Urothelium cell line (cell line): Measurements from ENCODE around the gene HSF2BP.
"Not testable (repeated sequence)": the region's sequence is repeated elsewhere in the genome, so short reads cannot be mapped to it uniquely, and the experiment has no call there.

Source experiments
- DNase-seq: peaks from one replicate; pipeline ENCODE4 v3.0.0; 2011; ENCODE audit warnings: low spot score, mixed read lengths
- FAIRE-seq: peaks from 2 replicates; lab custom pipeline; 2011; peaks lifted over from hg19 to GRCh38; lab: Jason Lieb, UNC

Gene HSF2BP

GRCh38 chr21:43623588-43623987 lies 35.7 kb downstream of the HSF2BP start:
- FAIRE-seq (no peak), DNase-seq (no peak)

DNA sequence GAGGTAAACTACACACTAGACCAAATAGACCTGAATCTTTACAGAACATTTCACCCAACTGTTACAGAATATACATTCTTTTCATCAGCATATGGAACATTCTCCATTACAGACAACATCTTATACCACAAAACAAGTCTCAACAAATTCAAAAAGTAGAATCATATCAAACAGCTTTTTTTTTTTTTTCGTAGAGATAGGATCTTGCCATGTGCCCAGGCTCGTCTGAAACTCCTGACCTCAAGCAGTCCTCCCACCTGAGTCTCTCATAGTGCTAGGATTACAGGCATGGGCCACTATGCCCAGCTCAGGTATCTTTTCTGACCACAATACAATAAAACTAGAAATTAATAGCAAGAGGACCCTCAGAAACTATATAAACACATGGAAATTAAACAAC lies 36.5 kb downstream of the HSF2BP start:
- no peak for DNase-seq
- no peak for FAIRE-seq

GRCh38 chr21:43619856-43620255 lies 39.4 kb downstream of the HSF2BP start:
- FAIRE-seq (no peak), DNase-seq (no peak)

GRCh38 chr21:43619344-43619743 lies 39.9 kb downstream of the HSF2BP start:
- FAIRE-seq (no peak), DNase-seq (no peak)

DNA sequence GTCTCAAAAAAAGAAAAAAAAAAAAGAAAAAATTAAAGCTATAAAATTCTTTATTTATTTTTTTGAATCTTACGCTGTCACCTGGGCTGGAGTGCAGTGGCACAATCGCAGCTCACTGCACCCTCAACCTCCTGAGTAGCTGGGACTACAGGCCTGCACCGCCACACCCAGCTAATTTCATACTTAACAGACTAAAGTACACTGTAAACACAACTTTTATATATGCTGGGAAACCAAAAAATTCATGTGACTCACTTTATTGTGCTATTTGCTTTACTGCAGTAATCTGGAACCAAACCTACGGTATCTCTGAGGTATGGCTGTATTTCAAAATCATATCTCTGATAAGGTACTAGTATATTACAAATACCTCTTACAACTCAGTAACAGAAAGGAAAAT lies 40.3 kb downstream of the HSF2BP start:
- FAIRE-seq, result no peak
- DNase-seq, result no peak

- not testable (repeated sequence) for FAIRE-seq, DNase-seq
Measured at GRCh38 chr21:43616861-43617260, 42.4 kb downstream of the HSF2BP start.

GRCh38 chr21:43614839-43615238 lies 44.4 kb downstream of the HSF2BP start:
- FAIRE-seq (no peak), DNase-seq (no peak)

GRCh38 chr21:43613755-43614638 lies 45.3 kb downstream of the HSF2BP start:
- no peak for FAIRE-seq
- DNase-seq, result no peak

- DNase-seq, result peak; percentile 52
- FAIRE-seq, result no peak
Measured at GRCh38 chr21:43611598-43612369, 47.5 kb downstream of the HSF2BP start.

DNA sequence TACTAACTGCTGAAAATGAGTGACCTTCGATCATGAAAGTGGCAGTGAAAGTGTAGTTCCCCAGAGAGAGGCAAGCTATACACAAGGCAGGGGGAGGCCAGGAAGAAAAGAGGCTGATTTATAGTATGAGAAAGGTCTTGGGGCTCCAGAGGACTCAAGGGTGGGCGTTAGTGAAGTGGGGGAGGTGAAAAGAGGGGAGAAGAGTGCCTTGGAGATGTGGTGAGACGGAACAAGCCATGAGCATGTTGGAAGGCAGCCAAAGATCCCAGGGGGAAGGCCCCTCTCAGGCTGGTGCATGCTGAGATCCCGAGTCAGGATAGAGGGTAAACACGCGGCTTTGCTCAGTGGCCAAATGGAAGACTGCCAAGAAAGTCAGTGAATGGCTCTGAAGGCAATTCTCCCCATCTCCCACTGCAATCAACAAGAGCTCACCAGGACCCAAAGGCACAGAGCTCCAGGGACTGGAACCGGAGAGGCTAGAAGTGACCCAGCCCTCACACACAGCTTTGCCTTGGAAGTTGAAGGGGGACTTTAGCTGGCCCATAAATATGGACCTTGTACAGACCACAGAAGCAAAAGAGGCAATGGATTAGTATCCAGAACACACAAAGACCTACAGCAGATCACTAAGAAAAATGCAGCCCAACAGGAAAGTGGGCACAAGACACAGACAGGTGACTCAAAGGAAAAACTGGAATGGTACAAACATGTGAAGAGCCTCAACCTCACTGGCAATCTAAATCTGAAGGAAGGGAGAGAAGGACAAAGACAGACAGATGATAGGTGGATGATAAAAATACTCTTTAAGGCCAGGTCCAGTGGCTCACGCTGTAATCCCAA lies 49.6 kb downstream of the HSF2BP start:
- FAIRE-seq (no peak), DNase-seq (peak; percentile 68)

DNA sequence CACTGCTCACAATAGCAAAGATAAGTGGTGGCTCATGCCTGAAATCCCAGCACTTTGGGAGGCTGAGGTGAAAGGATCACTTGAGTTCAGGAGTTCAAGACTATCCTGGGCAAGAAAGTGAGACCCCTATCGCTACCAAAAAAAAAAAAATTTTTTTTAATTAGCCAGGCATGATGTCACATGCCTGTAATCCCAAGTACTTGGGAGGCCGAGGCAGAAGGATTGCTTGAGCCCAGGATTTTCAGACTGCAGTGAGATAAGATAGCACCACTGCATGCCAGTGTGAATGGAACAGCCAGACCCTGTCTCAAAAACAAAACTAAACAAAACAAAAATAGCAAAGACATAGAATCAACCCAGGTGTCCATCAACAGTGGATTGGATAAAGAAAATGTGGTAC lies 50.6 kb downstream of the HSF2BP start:
- DNase-seq, result no peak
- no peak for FAIRE-seq

- DNase-seq, result no peak
- FAIRE-seq, result no peak
Measured at GRCh38 chr21:43608225-43608624, 51.1 kb downstream of the HSF2BP start.

DNA sequence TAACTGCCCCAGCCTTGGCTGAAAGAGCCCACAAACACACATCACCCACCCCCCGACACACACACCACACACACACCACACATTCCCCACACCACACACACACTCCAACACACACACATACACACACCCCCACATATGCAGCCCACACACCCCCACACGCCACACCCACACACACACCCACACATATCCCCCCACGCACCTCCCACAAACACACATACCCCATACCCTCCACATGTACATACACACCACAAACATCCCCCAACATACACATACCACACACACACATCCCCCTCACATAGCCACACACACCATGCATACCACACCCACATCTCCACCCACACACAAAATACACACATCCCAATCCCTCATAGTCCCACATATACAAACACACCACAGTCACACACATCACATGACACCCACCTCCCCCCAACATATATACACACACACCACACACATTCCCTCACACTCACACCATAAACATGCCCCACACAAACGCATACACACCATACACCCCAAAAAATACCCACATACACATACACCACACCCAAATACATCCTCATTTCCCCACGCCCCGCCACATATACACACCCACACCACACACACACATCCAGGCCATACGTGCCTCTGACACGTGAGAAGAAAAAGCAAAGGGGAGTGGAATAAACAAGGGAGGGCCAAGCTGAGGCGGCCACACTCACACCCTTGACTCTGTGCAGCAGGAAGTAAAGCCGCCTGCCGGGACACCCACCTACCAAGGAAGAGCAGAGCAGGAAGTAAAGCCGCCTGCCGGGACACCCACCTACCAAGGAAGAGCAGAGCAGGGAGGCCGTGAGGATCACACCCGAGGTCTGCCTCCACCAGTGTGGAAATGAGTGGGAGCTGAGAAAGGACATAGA lies 53.7 kb downstream of the HSF2BP start:
- DNase-seq, result no peak
- no peak for FAIRE-seq

GRCh38 chr21:43604505-43605204 lies 54.6 kb downstream of the HSF2BP start:
- peak; percentile 100 for FAIRE-seq
- DNase-seq, result no peak

DNA sequence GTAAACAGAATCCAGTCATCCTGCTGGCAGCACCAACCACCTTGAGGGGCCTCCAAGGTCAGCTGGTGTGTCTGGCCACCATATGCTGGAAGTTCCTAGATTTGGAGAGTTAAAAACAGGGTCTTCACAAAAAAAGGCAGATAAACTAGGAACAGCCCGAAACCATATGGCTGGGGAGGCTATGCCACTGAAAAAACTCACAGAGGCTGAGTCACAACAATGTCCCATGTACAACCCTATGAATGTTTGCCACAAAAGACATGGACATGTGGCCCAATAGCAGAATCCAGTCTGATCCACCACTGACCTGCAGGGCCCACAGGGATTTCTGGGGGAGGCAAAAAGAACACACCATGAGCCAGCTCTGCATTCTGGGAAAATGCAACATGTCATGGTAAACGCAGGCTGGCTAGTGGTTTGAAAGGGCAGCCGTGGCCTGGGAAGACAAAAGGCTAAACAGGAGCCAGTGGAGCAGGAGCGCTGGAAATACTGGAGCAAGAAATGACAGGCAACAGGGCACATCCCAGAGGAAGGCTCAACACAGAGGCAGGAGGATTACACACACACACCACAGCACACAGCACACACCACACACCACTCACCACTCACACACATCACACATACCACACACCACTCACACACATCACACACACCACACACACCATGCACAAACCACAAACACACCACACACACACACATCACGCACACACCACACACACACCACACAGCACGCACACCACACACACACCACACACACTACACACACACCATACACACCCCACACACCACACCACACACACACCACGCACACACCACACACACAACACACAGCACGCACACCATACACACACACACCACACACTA lies 55.4 kb downstream of the HSF2BP start:
- no peak for DNase-seq
- no peak for FAIRE-seq

DNA sequence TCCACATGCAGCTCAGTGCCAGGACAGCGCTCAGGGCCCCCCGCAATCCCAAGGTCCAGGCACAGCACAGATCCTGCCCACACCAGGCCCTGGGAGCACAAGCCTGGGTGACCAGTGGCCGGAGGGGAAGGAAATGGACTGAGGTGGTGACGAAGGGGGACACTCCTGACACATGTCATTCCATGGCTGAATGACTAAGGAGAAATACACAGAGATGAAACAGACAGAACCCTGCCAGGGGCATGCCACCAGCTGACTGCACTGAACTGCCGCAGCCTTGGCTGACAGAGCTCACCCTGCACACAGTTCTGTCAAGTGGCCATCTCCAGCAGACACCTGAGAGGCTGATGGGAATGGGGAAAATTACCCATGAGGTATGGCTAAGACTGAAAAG lies 56.1 kb downstream of the HSF2BP start:
- FAIRE-seq, result no peak
- DNase-seq, result no peak

GRCh38 chr21:43602266-43603232 lies 56.7 kb downstream of the HSF2BP start:
- DNase-seq (no peak), FAIRE-seq (no peak)
